ENCODE results near the gene LSR. TPM values are rescaled to one million over a fixed set of nuclear protein-coding genes. Genes with fewer than 3 reads are reported as not detected.

LSR gene
- total and polyA plus RNA-seq, 2 of the 4 experiments (the other 2 are of a cell fraction): 0.18 to 0.44 TPM

- H2AK9ac ChIP-seq (replicated peaks; ENCODE audit: low read depth, low read length, poor library complexity): no peak overlapping the region
- intact Hi-C loops (cut with micrococcal nuclease): no loop called here
- no peak overlapping the region for H3K9ac ChIP-seq (ENCODE audit: low read depth, low read length)
- no peak for DNase-seq
- TF ChIP-seq RAD21 (IDR thresholded peaks at IDR 0.05; ENCODE audit: low read length): no peak
- TF ChIP-seq CHD1 (IDR thresholded peaks at IDR 0.05; ENCODE audit: low read depth, low read length): no peak
- no peaks in the 10 kb centered on the region for H4K20me1 ChIP-seq (ENCODE audit: insufficient read depth, low read length)
- H3K4me3 ChIP-seq (ENCODE audit: insufficient read depth, low read depth, low read length): no peak overlapping the region
- no peaks in the 10 kb centered on the region for H3K9me1 ChIP-seq (ENCODE audit: insufficient read depth, low read length)
- H4K5ac ChIP-seq (ENCODE audit: low read depth, low read length): no peak overlapping the region
- no peak overlapping the region for H3K4me2 ChIP-seq (ENCODE audit: low read depth, low read length)
- H3K18ac ChIP-seq (ENCODE audit: low read depth, low read length): no peak overlapping the region
- H3K4ac ChIP-seq (ENCODE audit: low read depth, low read length): no peak overlapping the region
- H4K91ac ChIP-seq (ENCODE audit: insufficient read depth, low read depth, low read length): no peak overlapping the region
- CTCF ChIA-PET: no interaction called here
- no peak overlapping the region for H2AK5ac ChIP-seq (ENCODE audit: low read depth, low read length)
- no peak overlapping the region for H3K56ac ChIP-seq (ENCODE audit: extremely low read depth, insufficient read depth, low read length)
- H2BK120ac ChIP-seq (ENCODE audit: low read depth, low read length): no peak overlapping the region
- WGBS, 2 experiments (ENCODE audit: extremely low coverage in 2 of 2, insufficient read length in 1 of 2): 99% methylated on average over 12 of the region's 28 CpGs; no CpG with 5 or more reads in 1 of the 2 experiments
- no peak overlapping the region for H2BK15ac ChIP-seq (ENCODE audit: low read depth, low read length)
- POLR2A ChIA-PET (ENCODE audit: unreplicated experiment): no interaction called here
- peaks cover 39% of the 10 kb centered on the region for H3K36me3 ChIP-seq (ENCODE audit: control insufficient read depth, insufficient read depth, low read length)
- H3K9me3 ChIP-seq (ENCODE audit: control insufficient read depth, insufficient read depth, low read length): no peaks in the 10 kb centered on the region
- H3K27ac ChIP-seq (ENCODE audit: insufficient read depth, low read length): no peak overlapping the region
- H3K14ac ChIP-seq (replicated peaks; ENCODE audit: low read depth, low read length): no peak overlapping the region
- H3K4me1 ChIP-seq (ENCODE audit: control insufficient read depth, insufficient read depth, low read length): no peaks in the 10 kb centered on the region
- ATAC-seq (ENCODE audit: low read depth): no peak
- no peak overlapping the region for H2BK5ac ChIP-seq (ENCODE audit: low read depth, low read length, poor library complexity, severe bottlenecking)
- no peak overlapping the region for H3K23ac ChIP-seq (ENCODE audit: low read depth, low read length)
- H4K8ac ChIP-seq (ENCODE audit: low read depth in 2 of 2, low read length in 2 of 2): no peak overlapping the region
- no TSS peak for BruUV-seq (replicated peaks)
- peaks cover under 1 to 9% of the 10 kb centered on the region in 2 experiments; a peak in 2 of 4 replicates for H3K79me1 ChIP-seq (ENCODE audit: low read depth in 1 of 2, low read length in 2 of 2)
- no peak overlapping the region for H2BK20ac ChIP-seq (ENCODE audit: low read depth, low read length)
- in situ Hi-C loops (cut with MboI; ENCODE audit: low sequenced_read_pairs): no loop called here
- no peak overlapping the region for H2AFZ ChIP-seq (replicated peaks; ENCODE audit: low read length, poor library complexity)
- peaks cover under 1% of the 10 kb centered on the region; the same call in 1 of the 2 replicates for H3K27me3 ChIP-seq (ENCODE audit: control insufficient read depth, insufficient read depth, low read length)
- dilution Hi-C loops (cut with HindIII; ENCODE audit: low sequenced_read_pairs, unreplicated experiment): no loop called here
These were observed 28.0 kb downstream of the LSR start for GRCh38 chr19:35276706-35277281.

Measured in IMR-90 (cell line).